Measurements from ENCODE around the gene STH.

The STH gene

GRCh38 chr17:45985447-45985846, 13.6 kb upstream of the STH start:
- no peaks in the 10 kb centered on the region for H3K9me3 ChIP-seq (replicated peaks; ENCODE audit: insufficient read depth, low read length)
- H2AFZ ChIP-seq (ENCODE audit: low read length) = no peak overlapping the region
- no peak overlapping the region for H3K4me3 ChIP-seq (ENCODE audit: low read length)
- no peaks in the 10 kb centered on the region for H3K9me2 ChIP-seq (replicated peaks; ENCODE audit: insufficient read depth, low read length)
- no peaks in the 10 kb centered on the region for H3F3A ChIP-seq (ENCODE audit: insufficient read depth, low read length)
- H3K79me2 ChIP-seq (ENCODE audit: low read length) = no peaks in the 10 kb centered on the region
- no peaks in the 10 kb centered on the region for H4K20me1 ChIP-seq (ENCODE audit: insufficient read depth, low read length)
- H3K36me3 ChIP-seq (replicated peaks; ENCODE audit: insufficient read depth, low read length) = no peaks in the 10 kb centered on the region
- H3K27ac ChIP-seq (ENCODE audit: low read length) = no peak overlapping the region
- no peaks in the 10 kb centered on the region for H3K27me3 ChIP-seq (replicated peaks; ENCODE audit: insufficient read depth, low read length)
- TF ChIP-seq EZH2phosphoT487 (IDR thresholded peaks at IDR 0.05; ENCODE audit: low read length) = no peak
- H3K4me2 ChIP-seq (ENCODE audit: low read depth, low read length) = no peak overlapping the region
- DNase-seq = no peak
- H3K9ac ChIP-seq (ENCODE audit: low read length) = no peak overlapping the region
- no peaks in the 10 kb centered on the region for H3K4me1 ChIP-seq (ENCODE audit: low read length)

GRCh38 chr17:45986056-45986455, 13.0 kb upstream of the STH start:
- no peaks in the 10 kb centered on the region for H3K36me3 ChIP-seq (replicated peaks; ENCODE audit: insufficient read depth, low read length)
- no peaks in the 10 kb centered on the region for H3K79me2 ChIP-seq (ENCODE audit: low read length)

DNA sequence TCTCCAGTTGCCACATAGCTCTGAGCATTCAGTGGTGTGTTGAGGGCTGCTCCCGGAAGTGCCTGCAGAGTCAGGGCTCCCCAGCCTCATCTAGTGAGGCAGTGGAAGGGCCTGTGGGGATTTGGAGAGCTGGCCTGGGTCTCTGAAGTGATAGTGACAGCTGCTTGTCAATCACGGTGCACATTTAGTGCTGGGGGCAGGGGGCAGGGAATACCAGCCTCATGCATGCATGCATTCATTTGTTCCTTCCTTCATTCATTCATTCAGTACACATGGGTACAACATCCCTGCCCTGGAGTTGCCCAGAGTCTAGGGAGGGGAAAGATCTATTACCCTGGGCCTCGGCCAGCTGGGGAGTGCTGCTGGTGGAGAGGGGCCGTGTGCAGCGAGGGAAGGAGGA, 11.3 kb upstream of the STH start:
- Histone ChIP-seq H3F3A (ENCODE audit: insufficient read depth, low read length) (no peaks in the 10 kb centered on the region), H3K9me3 (replicated peaks; ENCODE audit: insufficient read depth, low read length) (no peaks in the 10 kb centered on the region), H2AFZ (ENCODE audit: low read length) (no peak overlapping the region), H4K20me1 (ENCODE audit: insufficient read depth, low read length) (no peaks in the 10 kb centered on the region), H3K4me2 (ENCODE audit: low read depth, low read length) (no peak overlapping the region), H3K4me1 (ENCODE audit: low read length) (no peaks in the 10 kb centered on the region), H3K4me3 (ENCODE audit: low read length) (no peak overlapping the region), H3K79me2 (ENCODE audit: low read length) (no peaks in the 10 kb centered on the region), H3K9me2 (replicated peaks; ENCODE audit: insufficient read depth, low read length) (no peaks in the 10 kb centered on the region), H3K9ac (ENCODE audit: low read length) (no peak overlapping the region), H3K27ac (ENCODE audit: low read length) (no peak overlapping the region), H3K36me3 (replicated peaks; ENCODE audit: insufficient read depth, low read length) (no peaks in the 10 kb centered on the region), H3K27me3 (replicated peaks; ENCODE audit: insufficient read depth, low read length) (no peaks in the 10 kb centered on the region)
- DNase-seq = no peak
- TF ChIP-seq EZH2 (optimal IDR thresholded peaks at IDR 0.05; ENCODE audit: low read depth, low read length) (no peak), CTCF (IDR thresholded peaks at IDR 0.05; ENCODE audit: low read length) (no peak), EZH2phosphoT487 (IDR thresholded peaks at IDR 0.05; ENCODE audit: low read length) (no peak)

More at GRCh38 chr17:45986056-45986455, 13.0 kb upstream of the STH start:
- DNase-seq = no peak
- Histone ChIP-seq H3K9me3 (replicated peaks; ENCODE audit: insufficient read depth, low read length) (no peaks in the 10 kb centered on the region), H3K4me2 (ENCODE audit: low read depth, low read length) (no peak overlapping the region), H3K4me3 (ENCODE audit: low read length) (no peak overlapping the region), H3K4me1 (ENCODE audit: low read length) (no peaks in the 10 kb centered on the region), H2AFZ (ENCODE audit: low read length) (no peak overlapping the region), H3K9me2 (replicated peaks; ENCODE audit: insufficient read depth, low read length) (no peaks in the 10 kb centered on the region), H3K27me3 (replicated peaks; ENCODE audit: insufficient read depth, low read length) (no peaks in the 10 kb centered on the region), H4K20me1 (ENCODE audit: insufficient read depth, low read length) (no peaks in the 10 kb centered on the region), H3K27ac (ENCODE audit: low read length) (no peak overlapping the region), H3F3A (ENCODE audit: insufficient read depth, low read length) (no peaks in the 10 kb centered on the region), H3K9ac (ENCODE audit: low read length) (no peak overlapping the region)
- no peak for TF ChIP-seq CTCF (IDR thresholded peaks at IDR 0.05; ENCODE audit: low read length)
- no peak for TF ChIP-seq EZH2 (optimal IDR thresholded peaks at IDR 0.05; ENCODE audit: low read depth, low read length)
- no peak for TF ChIP-seq EZH2phosphoT487 (IDR thresholded peaks at IDR 0.05; ENCODE audit: low read length)

GRCh38 chr17:45989759-45990158, 9.3 kb upstream of the STH start:
- Histone ChIP-seq H3K27me3 (replicated peaks; ENCODE audit: insufficient read depth, low read length) (no peaks in the 10 kb centered on the region), H3K79me2 (ENCODE audit: low read length) (no peaks in the 10 kb centered on the region), H3K9me2 (replicated peaks; ENCODE audit: insufficient read depth, low read length) (no peaks in the 10 kb centered on the region), H3K9ac (ENCODE audit: low read length) (no peak overlapping the region), H3K9me3 (replicated peaks; ENCODE audit: insufficient read depth, low read length) (no peaks in the 10 kb centered on the region), H4K20me1 (ENCODE audit: insufficient read depth, low read length) (no peaks in the 10 kb centered on the region), H3K4me1 (ENCODE audit: low read length) (no peaks in the 10 kb centered on the region), H3F3A (ENCODE audit: insufficient read depth, low read length) (no peaks in the 10 kb centered on the region), H3K4me2 (ENCODE audit: low read depth, low read length) (no peak overlapping the region), H3K27ac (ENCODE audit: low read length) (peak overlapping the region; percentile 9; the same call in 1 of the 2 replicates), H3K4me3 (ENCODE audit: low read length) (no peak overlapping the region), H2AFZ (ENCODE audit: low read length) (no peak overlapping the region), H3K36me3 (replicated peaks; ENCODE audit: insufficient read depth, low read length) (no peaks in the 10 kb centered on the region)
- DNase-seq = no peak
- TF ChIP-seq EZH2 (optimal IDR thresholded peaks at IDR 0.05; ENCODE audit: low read depth, low read length) (no peak), EZH2phosphoT487 (IDR thresholded peaks at IDR 0.05; ENCODE audit: low read length) (no peak), CTCF (IDR thresholded peaks at IDR 0.05; ENCODE audit: low read length) (no peak)
